ENCODE results near the gene AGTRAP.

AGTRAP gene

GRCh38 chr1:11706292-11706691 is 29.6 kb upstream of the AGTRAP start:
- TF ChIP-seq CTCF (IDR thresholded peaks at IDR 0.05; ENCODE audit: low read depth, low read length, missing control alignments), result no peak
- no peak overlapping the region for H3K4me3 ChIP-seq (replicated peaks; ENCODE audit: low read depth, low read length)

GRCh38 chr1:11707621-11708276 is 28.2 kb upstream of the AGTRAP start:
- TF ChIP-seq CTCF (IDR thresholded peaks at IDR 0.05; ENCODE audit: low read depth, low read length, missing control alignments), result no peak
- DNase-seq (ENCODE audit: extremely low read depth, low read depth), result no peak
- no peak overlapping the region for H3K4me3 ChIP-seq (replicated peaks; ENCODE audit: low read depth, low read length)

More at GRCh38 chr1:11706292-11706691, 29.6 kb upstream of the AGTRAP start:
- no peak for DNase-seq (ENCODE audit: extremely low read depth, low read depth)

- no peak for DNase-seq (ENCODE audit: extremely low read depth, low read depth)
- H3K4me3 ChIP-seq (replicated peaks; ENCODE audit: low read depth, low read length), result no peak overlapping the region
- TF ChIP-seq CTCF (IDR thresholded peaks at IDR 0.05; ENCODE audit: low read depth, low read length, missing control alignments), result no peak
Observed at GRCh38 chr1:11708554-11709350, 27.2 kb upstream of the AGTRAP start.

GRCh38 chr1:11711490-11711889 is 24.4 kb upstream of the AGTRAP start:
- no peak for TF ChIP-seq CTCF (IDR thresholded peaks at IDR 0.05; ENCODE audit: low read depth, low read length, missing control alignments)
- H3K4me3 ChIP-seq (replicated peaks; ENCODE audit: low read depth, low read length), result no peak overlapping the region

GRCh38 chr1:11712285-11712684 is 23.7 kb upstream of the AGTRAP start:
- no peak for TF ChIP-seq CTCF (IDR thresholded peaks at IDR 0.05; ENCODE audit: low read depth, low read length, missing control alignments)
- no peak for DNase-seq (ENCODE audit: extremely low read depth, low read depth)
- H3K4me3 ChIP-seq (replicated peaks; ENCODE audit: low read depth, low read length), result no peak overlapping the region

More at GRCh38 chr1:11711490-11711889, 24.4 kb upstream of the AGTRAP start:
- no peak for DNase-seq (ENCODE audit: extremely low read depth, low read depth)

- DNase-seq (ENCODE audit: extremely low read depth, low read depth), result no peak
- TF ChIP-seq CTCF (IDR thresholded peaks at IDR 0.05; ENCODE audit: low read depth, low read length, missing control alignments), result no peak
- H3K4me3 ChIP-seq (replicated peaks; ENCODE audit: low read depth, low read length), result no peak overlapping the region
Observed at GRCh38 chr1:11713095-11713494, 22.8 kb upstream of the AGTRAP start.
